Lower lobe of right lung (tissue), 2 donors: ENCODE measurements around the gene L3MBTL4. TPM values are rescaled to one million over a fixed set of nuclear protein-coding genes. Genes with fewer than 3 reads are reported as not detected.
"Not testable (repeated sequence)": the region's sequence is repeated elsewhere in the genome, so short reads cannot be mapped to it uniquely, and the experiment has no call there.

ENCODE experiments used
- ATAC-seq, 2 donors: fragments of 200-7000 bp; cut with Tn5 transposase; one replicate each; pipeline ENCODE4 v1.9.1; 2020 to 2022; ENCODE audit warnings: mild to moderate bottlenecking in 2 of 2, moderate library complexity in 2 of 2
- DNase-seq: peaks from one replicate; pipeline ENCODE4 v3.0.0-alpha.2; 2020
- H3K27ac ChIP-seq: fragments of 200-600 bp; one replicate; pipeline ENCODE4 v1.8.0; 2022
- H3K27me3 ChIP-seq: fragments of 200-600 bp; one replicate; pipeline ENCODE4 v1.8.0; 2022; ENCODE audit warnings: low read depth
- H3K36me3 ChIP-seq: fragments of 200-600 bp; one replicate; pipeline ENCODE4 v1.8.0; 2022; ENCODE audit warnings: mild to moderate bottlenecking
- H3K4me1 ChIP-seq: fragments of 200-600 bp; one replicate; pipeline ENCODE4 v1.8.0; 2022
- H3K4me3 ChIP-seq: fragments of 200-600 bp; one replicate; pipeline ENCODE4 v1.8.0; 2022; ENCODE audit warnings: mild to moderate bottlenecking
- H3K9me3 ChIP-seq: fragments of 200-600 bp; one replicate; pipeline ENCODE4 v1.8.0; 2022
- intact Hi-C: fragments of 100-400 bp; cut with DNase I; formaldehyde crosslinking; loops from one replicate; pipeline ENCODE4 v1.11.0; 2022
- total RNA-seq: library from RNA; stranded (reverse); fragmentation: NEBNext Ultra II Directional; extraction: Animal tissue kit (Norgen Biotek cat#: 25700); gene quantifications from one replicate; pipeline ENCODE4 v1.2.1, GENCODE V29; 2021
- TF ChIP-seq, protein P1 (sequence below): fragments of 200-600 bp; IDR thresholded peaks from one replicate; pipeline ENCODE4 v1.8.0; 2022; ENCODE audit warnings: antibody characterized with exemption, mild to moderate bottlenecking
- donor health status: DM: no; HTN: yes; CAD: no; lungs with severe emphysema.

The L3MBTL4 gene
- total RNA-seq, 1 donor from 2014 or later: 16.9 TPM

DNA sequence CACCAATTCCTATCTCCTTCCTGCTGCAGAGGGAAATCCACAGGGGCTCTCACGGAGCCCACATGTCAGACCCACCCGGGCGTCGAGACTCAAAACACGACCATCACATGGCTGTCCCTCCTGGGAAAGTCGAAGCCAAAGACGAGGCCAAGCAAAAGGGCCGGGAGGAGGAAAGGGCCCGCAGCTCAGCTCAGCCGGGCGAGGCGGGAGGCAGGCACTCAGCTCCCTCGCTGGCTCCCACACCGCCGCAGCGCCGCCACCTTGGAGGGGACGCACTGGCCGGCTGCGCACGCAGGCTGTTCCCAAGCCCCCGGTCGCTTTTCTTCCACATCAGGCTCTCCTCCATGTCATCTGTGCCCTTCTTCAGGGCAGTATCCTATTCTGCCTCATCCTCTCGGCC lies 130.4 kb downstream of the L3MBTL4 start:
- TF ChIP-seq, protein P1, sequence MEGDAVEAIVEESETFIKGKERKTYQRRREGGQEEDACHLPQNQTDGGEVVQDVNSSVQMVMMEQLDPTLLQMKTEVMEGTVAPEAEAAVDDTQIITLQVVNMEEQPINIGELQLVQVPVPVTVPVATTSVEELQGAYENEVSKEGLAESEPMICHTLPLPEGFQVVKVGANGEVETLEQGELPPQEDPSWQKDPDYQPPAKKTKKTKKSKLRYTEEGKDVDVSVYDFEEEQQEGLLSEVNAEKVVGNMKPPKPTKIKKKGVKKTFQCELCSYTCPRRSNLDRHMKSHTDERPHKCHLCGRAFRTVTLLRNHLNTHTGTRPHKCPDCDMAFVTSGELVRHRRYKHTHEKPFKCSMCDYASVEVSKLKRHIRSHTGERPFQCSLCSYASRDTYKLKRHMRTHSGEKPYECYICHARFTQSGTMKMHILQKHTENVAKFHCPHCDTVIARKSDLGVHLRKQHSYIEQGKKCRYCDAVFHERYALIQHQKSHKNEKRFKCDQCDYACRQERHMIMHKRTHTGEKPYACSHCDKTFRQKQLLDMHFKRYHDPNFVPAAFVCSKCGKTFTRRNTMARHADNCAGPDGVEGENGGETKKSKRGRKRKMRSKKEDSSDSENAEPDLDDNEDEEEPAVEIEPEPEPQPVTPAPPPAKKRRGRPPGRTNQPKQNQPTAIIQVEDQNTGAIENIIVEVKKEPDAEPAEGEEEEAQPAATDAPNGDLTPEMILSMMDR: no peak
- no peak overlapping the region for H3K4me3 ChIP-seq
- no peaks in the 10 kb centered on the region for H3K9me3 ChIP-seq
- H3K27ac ChIP-seq: no peak overlapping the region
- ATAC-seq (no peak), DNase-seq (no peak)
- no peaks in the 10 kb centered on the region for H3K27me3 ChIP-seq
- no peaks in the 10 kb centered on the region for H3K4me1 ChIP-seq
- no peaks in the 10 kb centered on the region for H3K36me3 ChIP-seq
- intact Hi-C loops: no loop called here

DNA sequence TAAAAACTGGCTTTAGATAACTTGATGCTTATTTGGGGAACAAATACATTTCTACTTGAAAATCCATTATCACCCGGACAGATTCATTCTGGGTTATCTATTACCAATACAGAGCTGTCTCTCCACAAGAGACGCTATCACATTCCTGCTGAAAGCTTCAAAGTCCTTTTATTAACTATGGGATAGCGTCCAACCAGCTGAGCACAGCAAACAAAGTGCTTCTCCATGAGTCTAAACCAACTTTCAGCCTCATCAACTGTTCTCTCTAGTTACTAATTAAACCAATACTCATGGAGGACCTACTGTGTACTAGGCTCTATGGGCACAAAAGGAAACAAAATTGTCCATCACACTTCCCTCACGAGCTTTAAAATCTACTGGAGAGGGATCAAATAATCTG lies 132.8 kb downstream of the L3MBTL4 start:
- intact Hi-C loops: no loop called here
- no peaks in the 10 kb centered on the region for H3K27me3 ChIP-seq
- H3K36me3 ChIP-seq: no peaks in the 10 kb centered on the region
- TF ChIP-seq, protein P1: no peak
- H3K27ac ChIP-seq: no peak overlapping the region
- no peak overlapping the region for H3K4me3 ChIP-seq
- DNase-seq: no peak
- no peaks in the 10 kb centered on the region for H3K4me1 ChIP-seq
- H3K9me3 ChIP-seq: no peaks in the 10 kb centered on the region
- no peak for ATAC-seq

DNA sequence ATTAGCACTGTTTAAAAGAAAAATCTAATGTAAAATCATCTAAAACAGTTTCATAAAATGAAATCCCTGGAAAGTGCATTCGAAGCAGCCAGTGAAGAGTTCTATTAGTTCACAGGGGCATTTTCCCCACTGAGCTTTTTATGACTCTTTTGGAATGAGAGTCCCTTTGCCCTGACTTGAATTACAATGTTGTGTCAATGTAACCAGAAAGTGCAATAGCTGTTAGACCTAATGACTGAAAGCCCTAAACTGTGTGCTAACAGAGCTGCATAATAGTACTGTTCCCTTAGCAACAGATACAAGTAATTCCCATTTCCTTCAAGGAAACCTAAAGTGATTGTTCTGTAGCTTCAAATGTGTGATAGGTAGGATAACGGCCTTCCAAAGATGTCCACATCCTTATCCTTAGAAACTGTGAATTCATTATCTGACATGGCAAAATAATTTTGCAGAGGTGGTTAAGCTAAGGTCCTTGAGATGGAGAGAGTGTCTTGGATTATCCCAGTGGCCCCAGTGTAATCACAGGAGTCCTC lies 134.4 kb downstream of the L3MBTL4 start:
- Histone ChIP-seq H3K4me1 (no peaks in the 10 kb centered on the region), H3K4me3 (no peak overlapping the region), H3K27me3 (no peaks in the 10 kb centered on the region), H3K9me3 (no peaks in the 10 kb centered on the region), H3K27ac (no peak overlapping the region), H3K36me3 (no peaks in the 10 kb centered on the region)
- ATAC-seq: no peak
- intact Hi-C loops: no loop called here
- TF ChIP-seq, protein P1: no peak
- no peak for DNase-seq

DNA sequence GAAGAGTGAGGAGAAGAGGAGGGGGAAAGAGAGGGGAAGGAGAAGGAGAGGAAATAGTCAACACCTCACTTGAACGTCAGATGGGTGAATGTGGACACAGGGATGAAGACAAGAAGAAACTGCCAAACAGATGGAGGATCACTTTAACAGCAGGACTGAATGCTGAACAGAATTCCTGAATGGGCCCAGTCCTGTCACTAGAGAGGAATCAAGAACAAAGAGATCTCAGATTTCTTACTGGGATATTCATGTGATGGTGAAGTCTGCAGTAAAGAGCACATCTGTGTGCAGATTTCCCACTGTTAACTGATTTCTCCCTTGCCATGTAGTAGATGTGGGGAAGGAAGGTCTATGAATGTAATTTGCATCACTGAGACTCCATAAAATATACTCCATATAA lies 135.4 kb downstream of the L3MBTL4 start:
- Histone ChIP-seq H3K27me3 (no peaks in the 10 kb centered on the region), H3K4me3 (no peak overlapping the region), H3K36me3 (no peaks in the 10 kb centered on the region), H3K9me3 (no peaks in the 10 kb centered on the region), H3K4me1 (no peaks in the 10 kb centered on the region), H3K27ac (no peak overlapping the region)
- DNase-seq: no peak
- intact Hi-C loops: no loop called here
- TF ChIP-seq, protein P1: no peak
- ATAC-seq: no peak

DNA sequence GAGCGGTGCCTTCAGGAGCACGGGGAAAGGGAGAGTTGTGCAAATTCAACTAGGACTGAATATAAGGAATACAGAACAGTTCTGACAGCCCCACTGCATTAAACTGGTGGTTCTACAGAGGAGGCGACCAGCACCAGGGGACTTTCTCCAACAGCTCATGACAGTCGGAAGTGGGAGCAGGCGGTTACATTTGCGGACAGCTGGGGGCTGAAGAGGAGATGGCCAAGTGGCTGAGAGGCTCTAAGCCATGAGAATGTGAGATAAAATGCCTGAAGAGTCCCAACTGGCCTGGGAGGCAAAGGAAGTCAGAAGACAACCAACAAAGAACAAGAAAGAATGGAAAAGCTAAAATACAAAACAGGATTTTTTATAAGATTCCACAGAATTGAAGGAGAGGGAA lies 141.3 kb downstream of the L3MBTL4 start:
- Histone ChIP-seq H3K4me1 (no peaks in the 10 kb centered on the region), H3K4me3 (no peak overlapping the region), H3K9me3 (no peaks in the 10 kb centered on the region), H3K36me3 (no peaks in the 10 kb centered on the region), H3K27ac (no peak overlapping the region), H3K27me3 (no peaks in the 10 kb centered on the region)
- TF ChIP-seq, protein P1: no peak
- intact Hi-C loops: no loop called here
- ATAC-seq (no peak), DNase-seq (no peak)

DNA sequence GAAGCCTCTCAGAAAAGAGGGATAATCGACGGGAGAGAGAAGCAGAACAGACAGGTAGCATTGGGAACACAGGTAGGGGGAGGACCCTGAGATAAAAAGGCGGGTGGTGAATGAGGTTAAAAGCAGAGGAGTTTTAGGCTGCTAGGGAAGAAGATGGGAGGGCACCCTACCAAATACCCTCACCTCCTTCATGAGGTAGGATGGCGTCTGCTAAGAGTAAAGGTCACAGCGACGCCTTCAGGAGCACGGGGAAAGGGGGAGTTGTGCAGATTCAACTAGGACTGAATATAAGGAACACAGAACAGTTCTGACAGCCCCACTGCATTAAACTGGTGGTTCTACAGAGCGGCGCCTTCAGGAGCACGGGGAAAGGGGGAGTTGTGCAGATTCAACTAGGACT lies 142.6 kb downstream of the L3MBTL4 start:
- H3K27ac ChIP-seq, H3K9me3 ChIP-seq, H3K4me3 ChIP-seq, ATAC-seq, intact Hi-C loops, DNase-seq, H3K27me3 ChIP-seq, H3K36me3 ChIP-seq, H3K4me1 ChIP-seq: not testable (repeated sequence)
